Bronchial smooth muscle cell (primary cell): ENCODE data around the gene KDM6B. TPM values are rescaled to one million over a fixed set of nuclear protein-coding genes. Genes with fewer than 3 reads are reported as not detected.

Source experiments
- total RNA-seq: library from RNA; depleted of rRNA; stranded (reverse); fragments of >200 nt; gene quantifications from 2 replicates; pipeline ENCODE4 v1.2.1, GENCODE V29; 2014

KDM6B gene
- 5.2 and 7.7 TPM in 2 replicates for total RNA-seq

GRCh38 chr17:7833795-7834541, at the start of gene KDM6B:
KDM6B (plus strand) TSS chr17:7834217; CDS start chr17:7845555, 11,338 bp downstream.

GRCh38 chr17:7854851-7855659, 21.0 kb downstream of the KDM6B start, which contains the start of gene TMEM88:
TMEM88 (plus strand) TSS chr17:7855066; CDS start chr17:7855075, 9 bp downstream.

GRCh38 chr17:7856811-7857712, 23.0 kb downstream of the KDM6B start, which contains the start of gene NAA38:
NAA38 (minus strand) TSS chr17:7857559; CDS start chr17:7857463, 96 bp downstream.

GRCh38 chr17:7857713-7858521, 23.9 kb downstream of the KDM6B start, which contains the start of gene CYB5D1:
CYB5D1 (plus strand) TSS chr17:7858003; CDS start chr17:7858135, 132 bp downstream.

Other genes with a start within 250 kb of the KDM6B start
- 0.17 and 0.32 TPM in 2 replicates for gene SOX15, start 244.1 kb upstream of the KDM6B start, total RNA-seq
- gene FXR2, start 219.3 kb upstream of the KDM6B start, total RNA-seq, result 31.5 and 35.0 TPM in 2 replicates
- gene SAT2, start 206.4 kb upstream of the KDM6B start, total RNA-seq, result 55.3 and 67.3 TPM in 2 replicates
- 0.26 and 0.47 TPM in 2 replicates for gene SHBG, start 204.1 kb upstream of the KDM6B start, total RNA-seq
- not detected in 2 replicates for gene ATP1B2, start 183.3 kb upstream of the KDM6B start, total RNA-seq
- 13.1 and 13.7 TPM in 2 replicates for gene TP53, start 146.7 kb upstream of the KDM6B start, total RNA-seq
- 2.7 and 4.6 TPM in 2 replicates for gene WRAP53, start 145.7 kb upstream of the KDM6B start, total RNA-seq
- 0.86 and 0.95 TPM in 2 replicates for gene EFNB3, start 129.0 kb upstream of the KDM6B start, total RNA-seq
- under 0.01 and 0.16 TPM in 2 replicates for gene DNAH2, start 116.5 kb upstream of the KDM6B start, total RNA-seq
- 0.16 and 0.26 TPM in 2 replicates for gene TMEM88, start 20.8 kb downstream of the KDM6B start, total RNA-seq
- 84.8 and 149 TPM in 2 replicates for gene NAA38, start 23.3 kb downstream of the KDM6B start, total RNA-seq
- gene CYB5D1, start 23.8 kb downstream of the KDM6B start, total RNA-seq, result 7.1 and 11.7 TPM in 2 replicates
- 229 and 439 TPM in 2 replicates for gene CHD3, start 54.6 kb downstream of the KDM6B start, total RNA-seq
- gene RNF227, start 82.1 kb downstream of the KDM6B start, total RNA-seq, result 1.7 and 2.0 TPM in 2 replicates
- 0.26 and 0.47 TPM in 2 replicates for gene KCNAB3, start 95.6 kb downstream of the KDM6B start, total RNA-seq
- 62.2 and 66.2 TPM in 2 replicates for gene TRAPPC1, start 97.7 kb downstream of the KDM6B start, total RNA-seq
- 17.0 and 21.2 TPM in 2 replicates for gene CNTROB, start 98.0 kb downstream of the KDM6B start, total RNA-seq
- under 0.01 and 0.09 TPM in 2 replicates for gene GUCY2D, start 168.4 kb downstream of the KDM6B start, total RNA-seq
- not detected in 2 replicates for gene ALOX15B, start 204.8 kb downstream of the KDM6B start, total RNA-seq